HCT116 (cell line): ENCODE measurements around the gene CTSL. TPM values are rescaled to one million over a fixed set of nuclear protein-coding genes. Genes with fewer than 3 reads are reported as not detected.

Experiments
- ATAC-seq: fragments of 200-7000 bp; cut with Tn5 transposase; 2 replicates; pipeline ENCODE4 v1.9.1; 2020; ENCODE audit warnings: mild to moderate bottlenecking, moderate library complexity
- BruUV-seq: library from RNA; stranded (reverse); fragments of 400-500 nt; replicated peaks from 2 replicates; lab custom pipeline; 2021; lab: Mats Ljungman, UMichigan
- CTCF ChIA-PET: fragments of 300-600 bp; sonication (Branson Sonifier 250); formaldehyde crosslinking; loops from one replicate; lab custom pipeline; 2021; ENCODE audit warnings: antibody characterized with exemption; lab: Charles Lee
- POLR2A ChIA-PET: fragments of 300-600, 350-600 bp; sonication (Branson Sonifier 250); formaldehyde crosslinking; loops from one replicate; lab custom pipeline; 2021; ENCODE audit warnings: antibody characterized with exemption; lab: Charles Lee
- RAD21 ChIA-PET, 2 experiments: fragments of 300-600 bp; sonication (Branson Sonifier 250); formaldehyde crosslinking; loops; one replicate each; lab custom pipeline; 2023; ENCODE audit warnings: low total read pairs in 2 of 2; ENCODE audit not compliant: uncharacterized antibody in 2 of 2, unreplicated experiment in 2 of 2, low non-redundant PET in 1 of 2; lab: Charles Lee
- DNase-seq: peaks from one replicate; pipeline ENCODE4 v3.0.0-alpha.2; 2010; ENCODE audit warnings: low read depth, low spot score
- H2AFZ ChIP-seq: fragments of 200-600 bp; shearing (Covaris generic), sonication (generic); 2 replicates; pipeline ENCODE4 v1.6.1; 2017; ENCODE audit warnings: low read depth, mixed run types, mixed read lengths, antibody characterized with exemption, low read length; ENCODE audit not compliant: poor library complexity, severe bottlenecking
- H3K27ac ChIP-seq: 2 replicates; pipeline ENCODE4 v1.5.1; 2012; ENCODE audit warnings: low read depth, low read length
- H3K27me3 ChIP-seq: fragments of 200-600 bp; sonication (generic); 2 replicates; pipeline ENCODE4 v1.6.1; 2016; ENCODE audit warnings: mixed run types, low read length, mixed read lengths; ENCODE audit not compliant: insufficient read depth
- H3K36me3 ChIP-seq, 2 experiments: fragments of 200-500 bp in 1 of 2; fragments of 200-600 bp in 1 of 2; sonication (Bioruptor generic) in 1 of 2; sonication (generic) in 1 of 2; 2 replicates each; pipeline versions ENCODE4 v1.5.1 to v1.6.1; 2014 to 2016; ENCODE audit warnings: low read length in 2 of 2, inconsistent platforms in 1 of 2, mixed read lengths in 1 of 2, mixed run types in 1 of 2; ENCODE audit not compliant: insufficient read depth in 2 of 2, control insufficient read depth in 1 of 2
- H3K4me1 ChIP-seq, 2 experiments: fragments of 200-600 bp in 1 of 2; sonication (generic) in 1 of 2; 2 replicates each; pipeline versions ENCODE4 v1.5.1 to v1.6.1; 2012 to 2017; ENCODE audit warnings: low read length in 2 of 2, inconsistent platforms in 1 of 2, mild to moderate bottlenecking in 1 of 2, mixed read lengths in 1 of 2, mixed run types in 1 of 2, moderate library complexity in 1 of 2; ENCODE audit not compliant: insufficient read depth in 2 of 2, control insufficient read depth in 1 of 2
- H3K4me2 ChIP-seq: fragments of 200-600 bp; sonication (generic); 2 replicates; pipeline ENCODE4 v1.6.1; 2017; ENCODE audit warnings: mixed run types, low read length, mixed read lengths
- H3K4me3 ChIP-seq, 2 experiments: fragments of 200-600 bp in 1 of 2; sonication (generic) in 1 of 2; replicated peaks in 1 of 2; 2 replicates each; pipeline ENCODE4 v1.5.1; 2011 to 2016; ENCODE audit warnings: low read length in 2 of 2, control low read depth in 1 of 2, low read depth in 1 of 2, mild to moderate bottlenecking in 1 of 2, mixed read lengths in 1 of 2, mixed run types in 1 of 2
- H3K79me2 ChIP-seq: fragments of 200-600 bp; sonication (generic); 2 replicates; pipeline ENCODE4 v1.6.1; 2017; ENCODE audit warnings: mild to moderate bottlenecking, mixed run types, low read length, moderate library complexity, mixed read lengths; ENCODE audit not compliant: insufficient read depth
- H3K9ac ChIP-seq: fragments of 200-600 bp; sonication (generic); 2 replicates; pipeline ENCODE4 v1.6.1; 2016; ENCODE audit warnings: low read length, mixed read lengths
- H3K9me2 ChIP-seq: fragments of 200-600 bp; sonication (generic), shearing (Covaris generic); 2 replicates; pipeline ENCODE4 v1.6.1; 2017; ENCODE audit warnings: mixed run types, mild to moderate bottlenecking, moderate library complexity; ENCODE audit not compliant: insufficient read depth
- H3K9me3 ChIP-seq, 2 experiments: fragments of 200-500 bp in 1 of 2; fragments of 200-600 bp in 1 of 2; sonication (Bioruptor generic) in 1 of 2; sonication (generic) in 1 of 2; 2 replicates each; pipeline ENCODE4 v1.6.1; 2014 to 2017; ENCODE audit warnings: low read length in 2 of 2, mixed read lengths in 2 of 2, inconsistent platforms in 1 of 2, low read depth in 1 of 2, mild to moderate bottlenecking in 1 of 2, mixed run types in 1 of 2, moderate library complexity in 1 of 2; ENCODE audit not compliant: control insufficient read depth in 1 of 2, insufficient read depth in 1 of 2
- H4K20me1 ChIP-seq: fragments of 200-600 bp; sonication (generic), shearing (Covaris generic); 2 replicates; pipeline ENCODE4 v1.6.1; 2017; ENCODE audit warnings: mixed run types, mild to moderate bottlenecking, moderate library complexity; ENCODE audit not compliant: insufficient read depth
- CBX3 ChIP-seq: IDR thresholded peaks from 2 replicates; pipeline ENCODE4 v1.6.1; 2012; ENCODE audit warnings: low read depth
- EZH2 ChIP-seq: fragments of 200-600 bp; sonication (generic); IDR thresholded peaks from 2 replicates; pipeline ENCODE4 v1.6.1; 2017; ENCODE audit warnings: antibody characterized with exemption, mixed run types
- RAD21 ChIP-seq: IDR thresholded peaks from 2 replicates; pipeline ENCODE4 v1.6.1; 2012; ENCODE audit warnings: low read depth, mild to moderate bottlenecking
- REST ChIP-seq: IDR thresholded peaks from 2 replicates; pipeline ENCODE4 v1.6.1; 2012; ENCODE audit warnings: low read depth
- SP1 ChIP-seq: IDR thresholded peaks from 2 replicates; pipeline ENCODE4 v1.6.1; 2012; ENCODE audit warnings: low read depth
- SRF ChIP-seq: IDR thresholded peaks from 2 replicates; pipeline ENCODE4 v1.6.1; 2012; ENCODE audit warnings: low read depth
- ZFX ChIP-seq: fragments of 450-650 bp; IDR thresholded peaks from 2 replicates; pipeline ENCODE4 v1.6.1; 2017
- intact Hi-C: fragments of 100-400 bp; cut with micrococcal nuclease; formaldehyde crosslinking; loops from 2 replicates; pipeline ENCODE4 v1.10.0; 2022
- total RNA-seq: library from RNA; stranded (reverse); gene quantifications from one replicate; pipeline ENCODE4 v1.2.1, GENCODE V29; 2021; ENCODE audit not compliant: unreplicated experiment
- TF ChIP-seq, protein P1 (sequence below): IDR thresholded peaks from 2 replicates; pipeline ENCODE4 v1.6.1; 2012
- TF ChIP-seq, protein P2 (sequence below): IDR thresholded peaks from 2 replicates; pipeline ENCODE4 v1.6.1; 2011; ENCODE audit warnings: mild to moderate bottlenecking, low read length, moderate library complexity; ENCODE audit not compliant: insufficient replicate concordance; ENCODE audit errors: extremely low read depth

CTSL gene
- total RNA-seq, 1 experiment from 2014 or later: 63.1 TPM

- POLR2A ChIA-PET: interaction anchor here (1.2 kb wide), 1 partner anchor 14 kb away, joined by 3 read pairs; the partner anchor contains the start of gene CTSL
- intact Hi-C loops: no loop called here
Measured at GRCh38 chr9:87740209-87740608, 14.3 kb downstream of the CTSL start.

More at GRCh38 chr9:87740209-87740608, 14.3 kb downstream of the CTSL start:
- Histone ChIP-seq H3K9ac (no peak overlapping the region), H3K9me2 (no peaks in the 10 kb centered on the region), H3K27me3 (no peaks in the 10 kb centered on the region), H3K79me2 (no peaks in the 10 kb centered on the region), H4K20me1 (no peaks in the 10 kb centered on the region), H3K4me2 (no peak overlapping the region), H3K4me3 (no peak overlapping the region), H3K27ac (no peak overlapping the region), H3K4me1 (peaks cover 0 to 5% of the 10 kb centered on the region in 2 experiments; a peak in 1 of 4 replicates), H3K36me3 (no peaks in the 10 kb centered on the region), H3K9me3 (no peaks in the 10 kb centered on the region), H2AFZ (no peak overlapping the region)
- TF ChIP-seq SRF: no peak
- TF ChIP-seq ZFX: no peak
- TF ChIP-seq RAD21: no peak
- TF ChIP-seq EZH2: no peak
- TF ChIP-seq SP1: no peak
- no peak for TF ChIP-seq REST
- TF ChIP-seq, protein P1, sequence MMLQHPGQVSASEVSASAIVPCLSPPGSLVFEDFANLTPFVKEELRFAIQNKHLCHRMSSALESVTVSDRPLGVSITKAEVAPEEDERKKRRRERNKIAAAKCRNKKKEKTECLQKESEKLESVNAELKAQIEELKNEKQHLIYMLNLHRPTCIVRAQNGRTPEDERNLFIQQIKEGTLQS: no peak
- TF ChIP-seq, protein P2, sequence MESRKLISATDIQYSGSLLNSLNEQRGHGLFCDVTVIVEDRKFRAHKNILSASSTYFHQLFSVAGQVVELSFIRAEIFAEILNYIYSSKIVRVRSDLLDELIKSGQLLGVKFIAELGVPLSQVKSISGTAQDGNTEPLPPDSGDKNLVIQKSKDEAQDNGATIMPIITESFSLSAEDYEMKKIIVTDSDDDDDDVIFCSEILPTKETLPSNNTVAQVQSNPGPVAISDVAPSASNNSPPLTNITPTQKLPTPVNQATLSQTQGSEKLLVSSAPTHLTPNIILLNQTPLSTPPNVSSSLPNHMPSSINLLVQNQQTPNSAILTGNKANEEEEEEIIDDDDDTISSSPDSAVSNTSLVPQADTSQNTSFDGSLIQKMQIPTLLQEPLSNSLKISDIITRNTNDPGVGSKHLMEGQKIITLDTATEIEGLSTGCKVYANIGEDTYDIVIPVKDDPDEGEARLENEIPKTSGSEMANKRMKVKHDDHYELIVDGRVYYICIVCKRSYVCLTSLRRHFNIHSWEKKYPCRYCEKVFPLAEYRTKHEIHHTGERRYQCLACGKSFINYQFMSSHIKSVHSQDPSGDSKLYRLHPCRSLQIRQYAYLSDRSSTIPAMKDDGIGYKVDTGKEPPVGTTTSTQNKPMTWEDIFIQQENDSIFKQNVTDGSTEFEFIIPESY: no peak
- TF ChIP-seq CBX3: no peak
- no peak for ATAC-seq
- ChIA-PET CTCF (no interaction called here), RAD21 (no interaction called here)
- no TSS peak for BruUV-seq
- no peak for DNase-seq
